SJCRH30 (cell line): ENCODE results near the gene NDST1. TPM values are rescaled to one million over a fixed set of nuclear protein-coding genes. Genes with fewer than 3 reads are reported as not detected.
A peak's percentile ranks its signal among the peaks of the same experiment; 100 is the strongest.

Experiments
- DNase-seq, 2 experiments: peaks; one replicate each; pipeline ENCODE4 v3.0.0-alpha.2; 2015 to 2020
- H3K27ac ChIP-seq: fragments of 250-450 bp; sonication (Bioruptor Pico); 2 replicates; pipeline ENCODE4 v1.5.1; 2020; ENCODE audit warnings: mild to moderate bottlenecking, moderate library complexity
- H3K27me3 ChIP-seq: fragments of 250-450 bp; sonication (Bioruptor Pico); 2 replicates; pipeline ENCODE4 v1.5.1; 2020; ENCODE audit warnings: mild to moderate bottlenecking, moderate library complexity
- H3K36me3 ChIP-seq: fragments of 250-450 bp; sonication (Bioruptor Pico); 2 replicates; pipeline ENCODE4 v1.5.1; 2020; ENCODE audit warnings: mild to moderate bottlenecking, moderate library complexity
- H3K4me1 ChIP-seq: fragments of 250-450 bp; sonication (Bioruptor Pico); 2 replicates; pipeline ENCODE4 v1.5.1; 2020; ENCODE audit warnings: mild to moderate bottlenecking, moderate library complexity
- H3K4me3 ChIP-seq: fragments of 250-450 bp; sonication (Bioruptor Pico); 2 replicates; pipeline ENCODE4 v1.5.1; 2020; ENCODE audit warnings: mild to moderate bottlenecking, moderate library complexity
- H3K9me3 ChIP-seq: fragments of 250-450 bp; sonication (Bioruptor Pico); replicated peaks from 2 replicates; pipeline ENCODE4 v1.5.1; 2020; ENCODE audit warnings: mild to moderate bottlenecking, moderate library complexity
- total RNA-seq: library from RNA; depleted of rRNA; stranded (reverse); fragments of >200 nt; shearing (Covaris generic); gene quantifications from 2 replicates; pipeline ENCODE4 v1.2.3, GENCODE V29; 2014

The NDST1 gene
- total RNA-seq, 1 experiment from 2014 or later = 30.0 TPM

- peaks cover 58% of the 10 kb centered on the region for H3K4me1 ChIP-seq
- H3K27me3 ChIP-seq = no peaks in the 10 kb centered on the region
- no peaks in the 10 kb centered on the region for H3K36me3 ChIP-seq
- H3K4me3 ChIP-seq = no peak overlapping the region
- no peaks in the 10 kb centered on the region for H3K9me3 ChIP-seq
- H3K27ac ChIP-seq = no peak overlapping the region
- no peak for DNase-seq
These were observed 85.7 kb downstream of the NDST1 start for GRCh38 chr5:150593593-150593992.

- Histone ChIP-seq H3K27ac (no peak overlapping the region), H3K36me3 (no peaks in the 10 kb centered on the region), H3K4me3 (no peak overlapping the region), H3K9me3 (no peaks in the 10 kb centered on the region), H3K4me1 (peaks cover 62% of the 10 kb centered on the region), H3K27me3 (no peaks in the 10 kb centered on the region)
- no peak for DNase-seq
These were observed 86.1 kb downstream of the NDST1 start for GRCh38 chr5:150593996-150594395.

GRCh38 chr5:150595466-150596031, 87.6 kb downstream of the NDST1 start:
- Histone ChIP-seq H3K9me3 (no peaks in the 10 kb centered on the region), H3K36me3 (no peaks in the 10 kb centered on the region), H3K4me1 (peaks cover 64% of the 10 kb centered on the region), H3K27ac (peak overlapping the region; percentile 44; the same call in 1 of the 2 replicates), H3K27me3 (no peaks in the 10 kb centered on the region), H3K4me3 (no peak overlapping the region)
- DNase-seq = peak; percentile 39 to 57

DNA sequence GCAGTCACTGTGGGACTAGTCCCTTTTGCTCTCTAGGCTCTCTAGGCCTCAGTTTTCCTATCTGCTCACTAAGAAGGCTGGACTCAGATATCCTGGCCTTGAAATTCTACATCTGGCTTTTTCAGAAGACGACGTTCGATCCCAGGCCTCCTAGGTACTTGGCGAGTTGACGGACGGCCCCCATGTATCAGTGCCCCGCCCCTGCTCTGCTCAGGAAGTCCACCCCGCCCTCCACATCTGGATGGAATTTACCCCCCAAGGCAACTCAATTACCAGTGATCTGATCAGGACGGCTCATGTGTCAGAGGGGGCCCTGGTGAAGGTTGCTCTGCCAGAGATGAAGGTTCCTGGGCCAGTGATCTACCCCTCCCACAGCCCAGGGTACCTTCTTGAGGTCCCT, 88.4 kb downstream of the NDST1 start:
- Histone ChIP-seq H3K27me3 (no peaks in the 10 kb centered on the region), H3K4me3 (no peak overlapping the region), H3K9me3 (no peaks in the 10 kb centered on the region), H3K4me1 (peaks cover 62% of the 10 kb centered on the region), H3K27ac (no peak overlapping the region; the same call in 1 of the 2 replicates), H3K36me3 (no peaks in the 10 kb centered on the region)
- no peak for DNase-seq

DNA sequence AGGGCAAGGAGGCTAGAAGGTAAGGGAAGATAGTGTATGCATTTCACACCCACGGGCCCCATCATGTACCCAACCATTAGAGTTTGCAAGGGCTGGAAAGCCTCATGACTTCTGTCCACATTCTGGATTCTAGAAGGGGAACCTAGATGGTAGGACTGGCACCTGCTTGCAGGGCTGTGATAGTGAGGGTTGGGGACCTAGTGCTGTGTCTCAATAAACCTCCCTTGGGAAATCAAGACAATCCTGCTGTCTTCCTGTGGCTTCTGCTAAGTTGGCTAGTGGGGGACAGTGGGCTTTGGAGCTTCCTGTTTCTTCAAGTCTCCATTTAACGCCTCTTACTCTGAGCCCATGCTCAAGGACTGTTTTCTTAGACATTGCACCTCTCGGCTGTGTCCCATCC, 88.9 kb downstream of the NDST1 start:
- H3K9me3 ChIP-seq = no peaks in the 10 kb centered on the region
- H3K27me3 ChIP-seq = no peaks in the 10 kb centered on the region
- no peaks in the 10 kb centered on the region for H3K36me3 ChIP-seq
- H3K27ac ChIP-seq = no peak overlapping the region
- DNase-seq = no peak
- peaks cover 62% of the 10 kb centered on the region for H3K4me1 ChIP-seq
- H3K4me3 ChIP-seq = no peak overlapping the region

GRCh38 chr5:150598006-150598405, 90.1 kb downstream of the NDST1 start:
- DNase-seq = no peak

GRCh38 chr5:150598821-150599273, 90.9 kb downstream of the NDST1 start:
- H3K27me3 ChIP-seq = no peaks in the 10 kb centered on the region
- DNase-seq = peak; percentile 42
- H3K36me3 ChIP-seq = no peaks in the 10 kb centered on the region
- H3K4me1 ChIP-seq = peaks cover 57% of the 10 kb centered on the region
- no peaks in the 10 kb centered on the region for H3K9me3 ChIP-seq
- peak overlapping the region; percentile 9; the same call in 1 of the 2 replicates for H3K27ac ChIP-seq
- no peak overlapping the region for H3K4me3 ChIP-seq

More at GRCh38 chr5:150598006-150598405, 90.1 kb downstream of the NDST1 start:
- Histone ChIP-seq H3K27me3 (no peaks in the 10 kb centered on the region), H3K9me3 (no peaks in the 10 kb centered on the region), H3K4me1 (peaks cover 62% of the 10 kb centered on the region), H3K4me3 (no peak overlapping the region), H3K36me3 (no peaks in the 10 kb centered on the region), H3K27ac (no peak overlapping the region)

- Histone ChIP-seq H3K4me3 (no peak overlapping the region), H3K4me1 (peaks cover 52% of the 10 kb centered on the region), H3K36me3 (no peaks in the 10 kb centered on the region), H3K9me3 (no peaks in the 10 kb centered on the region), H3K27ac (peak overlapping the region; percentile 9; the same call in 1 of the 2 replicates), H3K27me3 (no peaks in the 10 kb centered on the region)
- DNase-seq = no peak
These were observed 91.3 kb downstream of the NDST1 start for GRCh38 chr5:150599281-150599680.

- Histone ChIP-seq H3K9me3 (no peaks in the 10 kb centered on the region), H3K27me3 (no peaks in the 10 kb centered on the region), H3K4me3 (peak overlapping the region; percentile 20; the same call in 1 of the 2 replicates), H3K4me1 (peaks cover 45% of the 10 kb centered on the region), H3K36me3 (no peaks in the 10 kb centered on the region), H3K27ac (peak overlapping the region; percentile 24; the same call in 1 of the 2 replicates)
- DNase-seq = peak; percentile 88
These were observed 92.1 kb downstream of the NDST1 start for GRCh38 chr5:150599917-150600511.

- H3K4me3 ChIP-seq = peak overlapping the region; percentile 35
- H3K4me1 ChIP-seq = peaks cover 39% of the 10 kb centered on the region
These were observed 92.9 kb downstream of the NDST1 start for GRCh38 chr5:150600616-150601490.

DNA sequence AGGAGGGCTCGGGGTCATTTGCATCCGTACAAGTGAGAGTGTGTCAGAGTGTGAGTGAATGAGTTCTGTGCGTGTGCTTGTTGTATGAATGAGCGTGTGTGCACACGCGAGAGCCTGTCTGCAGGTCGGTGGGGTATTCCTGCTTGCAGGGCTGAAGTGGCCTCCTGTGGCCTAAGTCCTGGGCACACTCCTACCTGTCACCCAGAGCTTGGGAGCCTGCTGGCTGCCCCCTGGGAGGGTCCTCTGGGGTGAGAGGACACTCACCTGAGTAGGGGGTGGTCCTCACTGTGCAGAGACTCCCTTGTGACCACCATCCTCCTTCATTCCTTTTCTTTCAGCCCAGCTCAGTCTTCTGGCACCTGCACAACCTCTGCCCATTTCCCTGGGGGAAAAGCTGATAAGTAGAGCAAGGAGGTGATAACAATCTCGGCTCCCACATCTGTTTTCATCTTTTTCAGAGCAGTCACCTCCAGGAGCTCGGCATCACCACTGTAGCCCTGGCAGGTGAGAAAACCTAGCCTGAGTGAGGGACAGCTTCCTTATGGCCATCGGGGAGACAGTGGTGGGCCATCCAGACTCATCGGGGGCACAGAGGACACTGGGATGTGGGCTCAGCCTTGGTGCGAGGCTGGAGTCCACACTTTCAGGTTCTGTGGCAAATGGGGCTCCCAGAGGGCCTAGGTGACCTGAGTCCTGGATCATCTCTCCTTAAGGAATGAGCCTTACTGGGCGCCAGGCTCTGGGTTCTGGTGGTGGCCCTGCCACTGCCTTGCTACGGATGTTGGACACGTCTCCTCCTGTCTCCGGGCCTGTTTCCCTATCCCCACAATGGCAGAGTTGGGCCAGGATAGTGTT, 93.8 kb downstream of the NDST1 start:
- Histone ChIP-seq H3K36me3 (no peaks in the 10 kb centered on the region), H3K27ac (no peak overlapping the region), H3K4me1 (peaks cover 31% of the 10 kb centered on the region), H3K27me3 (no peaks in the 10 kb centered on the region), H3K9me3 (no peaks in the 10 kb centered on the region), H3K4me3 (peak overlapping the region; percentile 35; the same call in 1 of the 2 replicates)
- no peak for DNase-seq

More at GRCh38 chr5:150600616-150601490, 92.9 kb downstream of the NDST1 start:
- Histone ChIP-seq H3K36me3 (no peaks in the 10 kb centered on the region), H3K27me3 (no peaks in the 10 kb centered on the region), H3K27ac (peak overlapping the region; percentile 24; the same call in 1 of the 2 replicates), H3K9me3 (no peaks in the 10 kb centered on the region)
- DNase-seq = no peak

DNA sequence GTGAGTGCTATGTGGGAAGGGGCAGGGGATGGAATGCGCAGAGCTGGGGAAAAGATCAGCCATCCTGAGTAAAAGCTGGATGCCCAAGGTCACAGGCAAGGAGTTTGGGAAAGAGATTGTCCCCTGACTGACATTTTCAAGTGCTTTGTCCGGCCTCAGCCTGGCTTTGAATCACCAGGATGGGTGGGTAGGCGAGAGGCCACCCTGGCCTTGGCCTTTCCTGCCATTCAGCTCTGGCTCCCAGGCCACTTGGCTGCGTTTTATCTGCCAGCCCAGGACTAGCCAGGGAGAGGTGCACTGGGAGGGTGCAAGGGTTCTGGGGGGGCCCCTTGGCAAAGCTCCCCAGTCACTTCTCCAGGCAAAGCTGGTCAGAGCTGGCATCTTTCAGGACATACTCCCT, 95.1 kb downstream of the NDST1 start:
- no peak for DNase-seq
- Histone ChIP-seq H3K4me3 (no peak overlapping the region), H3K36me3 (no peaks in the 10 kb centered on the region), H3K4me1 (peaks cover 26% of the 10 kb centered on the region), H3K9me3 (no peaks in the 10 kb centered on the region), H3K27ac (no peak overlapping the region), H3K27me3 (no peaks in the 10 kb centered on the region)

GRCh38 chr5:150603491-150603890, 95.6 kb downstream of the NDST1 start:
- DNase-seq = no peak
- no peaks in the 10 kb centered on the region for H3K27me3 ChIP-seq
- peaks cover 22% of the 10 kb centered on the region for H3K4me1 ChIP-seq
- H3K27ac ChIP-seq = no peak overlapping the region
- no peak overlapping the region for H3K4me3 ChIP-seq
- H3K9me3 ChIP-seq = no peaks in the 10 kb centered on the region
- no peaks in the 10 kb centered on the region for H3K36me3 ChIP-seq

GRCh38 chr5:150604010-150604409, 96.1 kb downstream of the NDST1 start:
- no peaks in the 10 kb centered on the region for H3K27me3 ChIP-seq
- H3K27ac ChIP-seq = no peak overlapping the region
- H3K9me3 ChIP-seq = no peaks in the 10 kb centered on the region
- H3K4me3 ChIP-seq = no peak overlapping the region
- no peaks in the 10 kb centered on the region for H3K36me3 ChIP-seq
- DNase-seq = no peak
- peaks cover 17% of the 10 kb centered on the region for H3K4me1 ChIP-seq
